Transverse colon (tissue), 4 donors: Measurements from ENCODE around the gene SAP30. TPM values are rescaled to one million over a fixed set of nuclear protein-coding genes. Genes with fewer than 3 reads are reported as not detected.

Experiments
- DNase-seq: peaks from one replicate; pipeline ENCODE4 v3.0.0-alpha.2; 2019
- H3K27ac ChIP-seq, 4 donors: fragments of 200-600 bp; sonication (generic); 2 replicates each; pipeline ENCODE4 v1.5.1; 2016 to 2018; ENCODE audit warnings: inconsistent platforms in 4 of 4
- H3K27me3 ChIP-seq: fragments of 200-600 bp; sonication (generic); 2 replicates; pipeline ENCODE4 v1.5.1; 2017; ENCODE audit warnings: inconsistent platforms
- H3K36me3 ChIP-seq, 4 donors: fragments of 200-600 bp; sonication (generic); 2 replicates each; pipeline ENCODE4 v1.5.1; 2017 to 2019; ENCODE audit warnings: inconsistent platforms in 4 of 4
- H3K4me1 ChIP-seq, 4 donors: fragments of 200-600 bp; sonication (generic); 2 replicates each; pipeline ENCODE4 v1.5.1; 2017 to 2020; ENCODE audit warnings: inconsistent platforms in 4 of 4
- H3K4me3 ChIP-seq, 4 donors: fragments of 200-600 bp; sonication (generic); 1 replicate in 1 of 4; 2 replicates in 3 of 4; pipeline versions ENCODE4 v1.5.1 to v1.6.1; 2017 to 2019; ENCODE audit warnings: inconsistent platforms in 4 of 4
- H3K9me3 ChIP-seq, 2 donors: fragments of 200-600 bp; sonication (generic); 2 replicates each; pipeline ENCODE4 v1.5.1; 2017 to 2019; ENCODE audit warnings: inconsistent platforms in 2 of 2
- CTCF ChIP-seq, 5 experiments: fragments of 200-600 bp in 3 of 5; fragments of 450-650 bp in 2 of 5; sonication (generic) in 3 of 5; IDR thresholded peaks; 1 replicate in 2 of 5; 2 replicates in 3 of 5; pipeline ENCODE4 v1.5.1; 2016 to 2017; ENCODE audit warnings: antibody characterized with exemption in 5 of 5, inconsistent platforms in 3 of 5, mild to moderate bottlenecking in 2 of 5, moderate library complexity in 1 of 5
- EP300 ChIP-seq: sonication (generic); formaldehyde crosslinking; IDR thresholded peaks from one replicate; pipeline ENCODE4 v1.6.1; 2017; ENCODE audit warnings: antibody characterized with exemption, low read depth
- POLR2A ChIP-seq: fragments of 450-650 bp; IDR thresholded peaks from one replicate; pipeline ENCODE4 v1.6.1; 2016; ENCODE audit warnings: antibody characterized with exemption, mild to moderate bottlenecking, moderate library complexity
- POLR2AphosphoS5 ChIP-seq, 3 donors: sonication (generic); formaldehyde crosslinking; IDR thresholded peaks; one replicate each; pipeline ENCODE4 v1.6.1; 2016; ENCODE audit warnings: antibody characterized with exemption in 3 of 3
- WGBS, 2 donors: methylation state at CpG; one replicate each; pipeline ENCODE4 v1.1.5; 2018; ENCODE audit warnings: low coverage in 1 of 2; 5-methylcytosine and 5-hydroxymethylcytosine counted together
- in situ Hi-C, 4 donors: fragments of 200-750 bp; cut with MboI; loops; one replicate each; pipeline versions ENCODE4 v1.15.0 to v1.15.1; 2017; ENCODE audit warnings: low sequenced_read_pairs in 3 of 4, low pct_ligation_motif_present in 1 of 4, low pct_unique_long_range_greater_than_20kb in 1 of 4
- intact Hi-C: fragments of 100-400 bp; cut with DNase I; formaldehyde crosslinking; loops from one replicate; pipeline ENCODE4 v1.15.1; 2023; ENCODE audit warnings: low total_unique reads
- total RNA-seq, 4 donors: library from RNA; depleted of rRNA; stranded (reverse); fragments of >200 nt; gene quantifications; one replicate each; pipeline ENCODE4 v1.1.0, GENCODE V29; 2016

SAP30 gene
- total RNA-seq, 4 donors from 2014 or later: 3.8 to 15.3 (median 14.7) TPM

GRCh38 chr4:173426064-173426463 is 55.3 kb downstream of the SAP30 start:
- intact Hi-C loops (no loop called here), in situ Hi-C loops (loop anchor here in 3 of 4 donors (10.0 kb wide), 1 partner anchor 69 kb away; no protein-coding TSS in a partner anchor)
- 60 to 85% methylated on average over 1 to 2 of the region's 2 CpGs for WGBS, 2 donors
- no peaks in the 10 kb centered on the region for H3K36me3 ChIP-seq
- H3K27ac ChIP-seq: peak overlapping the region in 2 of 4 donors; percentile 30 to 42
- peaks cover 0 to 6% (median 1%) of the 10 kb centered on the region in 4 donors for H3K4me1 ChIP-seq
- no peak overlapping the region for H3K4me3 ChIP-seq
- DNase-seq: peak; percentile 18
- no peak for TF ChIP-seq CTCF (IDR thresholded peaks at IDR 0.05)
- TF ChIP-seq POLR2AphosphoS5 (IDR thresholded peaks at IDR 0.05): no peak
- TF ChIP-seq POLR2A: no peak
- no peak for TF ChIP-seq EP300
- H3K9me3 ChIP-seq: no peaks in the 10 kb centered on the region
- H3K27me3 ChIP-seq: no peaks in the 10 kb centered on the region

Other genes with a start within 250 kb of the SAP30 start
- gene GALNT7, start 202.1 kb upstream of the SAP30 start, total RNA-seq: 100 to 1,000 TPM in 2 of 4 donors, 10 to 100 TPM in 2; 31.4 to 124 (median 105) TPM
- gene HMGB2, start 36.6 kb upstream of the SAP30 start, total RNA-seq: 10 to 100 TPM in 3 of 4 donors, 1 to 10 TPM in 1; 9.4 to 34.9 (median 29.1) TPM
- gene SCRG1, start 28.2 kb downstream of the SAP30 start, total RNA-seq: 1 to 10 TPM in 2 of 4 donors, under 1 TPM in 2; 0.32 to 1.4 (median 1.0) TPM
- gene HAND2, start 159.3 kb downstream of the SAP30 start, total RNA-seq: 10 to 100 TPM; 24.6 to 87.6 (median 40.9) TPM